Measurements from ENCODE around the gene NXNL1.

NXNL1 gene

DNA sequence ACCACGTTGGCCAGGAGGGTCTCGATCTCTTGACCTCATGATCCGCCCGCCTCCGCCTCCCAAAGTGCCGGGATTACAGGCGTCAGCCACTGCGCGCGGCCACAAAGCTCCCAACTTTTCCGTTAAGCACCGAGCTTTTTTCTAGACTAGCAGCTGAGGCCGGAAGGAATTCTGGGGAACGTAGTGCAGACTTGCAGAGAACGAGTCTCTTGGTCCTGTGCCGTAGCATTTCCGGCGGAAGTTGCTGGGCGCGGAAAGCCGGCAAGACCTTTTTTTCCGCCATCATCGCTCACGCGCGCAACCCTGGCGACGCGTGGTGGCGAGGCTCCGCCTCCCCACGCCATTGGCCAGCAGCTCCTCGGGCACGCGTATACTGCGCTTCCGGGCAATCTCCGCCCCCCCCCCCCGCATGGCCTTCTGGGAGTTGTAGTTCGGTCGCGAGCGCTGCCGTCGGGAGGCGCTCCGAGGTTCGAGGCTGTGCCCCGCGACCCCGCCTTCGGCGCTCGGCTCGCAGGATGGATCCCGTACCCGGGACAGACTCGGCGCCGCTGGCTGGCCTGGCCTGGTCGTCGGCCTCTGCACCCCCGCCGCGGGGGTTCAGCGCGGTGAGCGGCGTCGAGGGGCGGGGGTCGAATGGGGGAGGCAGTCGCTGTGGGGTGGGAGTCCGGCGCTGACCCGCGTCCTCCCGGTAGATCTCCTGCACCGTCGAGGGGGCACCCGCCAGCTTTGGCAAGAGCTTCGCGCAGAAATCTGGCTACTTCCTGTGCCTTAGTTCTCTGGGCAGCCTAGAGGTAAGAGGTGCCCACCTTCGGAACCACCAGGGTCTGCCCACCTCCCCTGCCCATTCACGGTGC is 40.9 kb downstream of the NXNL1 start, which contains the start of gene MVB12A:
TSS of gene MVB12A (plus strand) at position 427 of the 854 bp plus-strand sequence. CDS start at position 516, 89 bp downstream.
- peak; percentile 99 for DNase-seq (ENCODE audit: low spot score)

DNA sequence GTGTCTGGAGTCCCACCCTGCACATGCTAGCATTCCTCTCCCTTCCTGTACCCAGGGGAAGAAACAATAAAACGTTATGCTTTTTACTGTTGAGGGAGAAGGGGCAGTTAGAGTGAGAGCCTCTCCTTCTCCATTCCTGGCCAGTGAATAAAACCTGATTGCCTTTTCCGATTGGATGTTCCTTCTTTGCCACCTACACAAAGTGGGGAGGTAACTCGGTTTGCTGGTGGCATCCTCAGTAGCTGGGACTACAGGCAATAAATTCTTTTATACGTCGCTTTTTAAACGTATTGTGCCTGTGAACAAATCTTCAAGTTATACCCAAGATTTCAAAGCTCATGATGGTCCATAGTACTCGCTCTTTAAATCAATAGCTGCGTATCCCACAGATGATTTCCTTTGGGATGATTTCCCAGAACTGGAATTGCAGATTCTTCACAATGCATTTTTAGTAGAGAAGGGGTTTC is 41.5 kb downstream of the NXNL1 start:
- no peak for DNase-seq (ENCODE audit: low spot score)

DNA sequence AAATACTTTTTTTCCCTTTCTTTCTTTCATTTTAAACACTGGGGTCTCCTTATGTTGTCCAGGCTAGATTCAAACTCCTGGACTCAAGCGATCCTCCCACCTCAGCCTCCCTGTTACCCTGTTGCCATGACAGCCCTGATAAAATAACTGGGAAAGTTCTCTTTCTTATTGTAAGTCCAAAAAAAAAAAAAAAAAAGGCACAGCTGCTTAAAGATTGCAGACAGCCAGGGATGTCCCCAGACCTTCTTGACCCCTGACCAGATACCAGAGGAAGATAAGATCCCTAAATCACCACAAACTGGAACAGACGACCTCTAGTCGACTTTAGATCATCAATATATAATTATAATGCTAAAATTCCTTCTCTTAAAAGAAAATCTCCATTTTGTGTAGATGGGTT is 42.0 kb downstream of the NXNL1 start:
- DNase-seq (ENCODE audit: low spot score): no peak

DNA sequence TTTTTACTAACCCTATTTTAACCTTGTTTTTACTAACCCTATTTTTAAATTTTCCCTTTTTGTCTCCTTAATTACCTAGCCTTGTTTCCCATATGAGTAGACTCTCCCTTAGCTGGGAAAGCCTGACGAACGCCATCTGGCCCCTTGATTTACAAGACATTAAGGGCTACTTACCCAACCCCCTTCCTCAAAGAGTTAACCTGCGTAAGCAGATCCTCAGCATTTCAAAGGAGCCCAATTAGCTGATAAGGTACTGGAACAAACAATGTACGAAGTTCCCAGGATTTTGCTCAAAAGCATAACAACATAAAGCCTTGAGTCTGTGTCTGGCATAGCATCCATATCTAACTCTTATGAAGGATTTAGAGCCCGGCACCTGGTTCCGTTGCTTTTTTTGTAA is 45.6 kb downstream of the NXNL1 start:
- no peak for DNase-seq (ENCODE audit: low spot score)

DNA sequence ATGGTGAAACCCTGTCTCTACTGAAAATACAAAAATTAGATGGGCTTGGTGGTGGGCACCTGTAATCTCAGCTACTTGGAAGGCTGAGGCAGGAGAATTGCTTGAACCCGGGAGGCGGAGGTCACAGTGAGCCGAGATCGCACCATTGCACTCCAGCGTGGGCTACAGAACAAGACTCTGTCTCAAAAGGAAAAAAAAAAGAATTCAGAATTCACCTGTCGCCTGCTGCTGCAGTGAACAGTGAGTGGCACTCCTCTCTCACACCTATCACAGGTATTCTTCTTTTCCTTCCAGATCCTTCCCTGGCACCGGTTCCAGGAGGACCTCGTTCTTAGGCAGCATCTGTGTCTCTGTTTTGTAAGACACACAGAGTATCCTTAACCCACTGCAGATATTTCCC is 46.6 kb downstream of the NXNL1 start:
- no peak for DNase-seq (ENCODE audit: low spot score)

DNA sequence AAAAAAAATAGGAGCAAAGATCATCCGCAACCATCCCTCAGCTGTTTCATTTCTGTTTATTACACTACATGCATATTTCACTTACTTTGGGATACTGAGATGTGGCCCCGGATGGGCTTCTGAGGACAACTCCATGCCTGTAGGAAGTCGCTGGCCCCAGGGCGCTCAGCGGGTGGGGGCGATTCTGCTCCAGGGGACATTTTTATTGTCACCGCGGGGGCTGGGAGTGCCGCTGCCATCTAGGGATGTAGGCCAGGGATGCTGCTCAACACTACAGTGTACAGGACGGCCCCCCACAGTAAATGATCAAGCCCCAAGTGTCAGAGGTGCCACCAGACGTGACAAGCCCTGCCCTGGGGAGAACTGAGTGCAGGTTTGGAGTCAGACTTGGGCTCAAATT is 48.9 kb downstream of the NXNL1 start:
- DNase-seq (ENCODE audit: low spot score): no peak

DNA sequence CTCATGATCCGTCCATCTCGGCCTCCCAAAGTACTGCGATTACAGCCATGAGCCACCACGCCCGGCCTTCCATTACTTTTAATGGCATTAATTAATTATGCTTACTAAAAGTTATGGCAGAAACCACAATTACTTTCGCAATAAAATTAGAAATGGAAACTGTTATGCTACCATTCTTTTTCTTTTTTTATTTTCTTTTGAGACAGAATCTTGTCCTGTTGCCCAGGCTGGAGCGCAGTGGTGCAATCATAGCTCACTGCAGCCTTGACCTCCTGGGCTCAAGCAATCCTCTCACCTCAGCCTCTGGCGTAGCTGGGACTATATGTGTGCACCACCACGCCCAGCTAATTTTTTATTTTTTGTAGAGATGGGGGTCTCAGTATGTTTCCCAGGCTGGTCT is 50.7 kb downstream of the NXNL1 start:
- no peak for DNase-seq (ENCODE audit: low spot score)

DNA sequence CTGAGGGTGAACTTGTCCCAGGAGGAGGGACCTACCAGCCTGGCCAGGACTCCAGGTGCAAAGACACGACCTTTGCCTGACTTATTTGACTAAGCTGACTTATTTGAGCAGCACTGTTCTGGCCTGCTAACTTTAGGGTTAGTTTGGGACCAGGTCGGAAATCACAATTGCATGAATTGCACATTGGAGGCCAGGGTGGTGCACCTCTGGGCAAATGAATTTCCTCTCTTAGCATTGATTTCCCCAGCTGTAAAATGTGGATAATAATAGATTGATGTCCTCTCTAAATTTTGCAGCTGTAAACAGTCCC is 53.9 kb downstream of the NXNL1 start:
- DNase-seq (ENCODE audit: low spot score): no peak

DNA sequence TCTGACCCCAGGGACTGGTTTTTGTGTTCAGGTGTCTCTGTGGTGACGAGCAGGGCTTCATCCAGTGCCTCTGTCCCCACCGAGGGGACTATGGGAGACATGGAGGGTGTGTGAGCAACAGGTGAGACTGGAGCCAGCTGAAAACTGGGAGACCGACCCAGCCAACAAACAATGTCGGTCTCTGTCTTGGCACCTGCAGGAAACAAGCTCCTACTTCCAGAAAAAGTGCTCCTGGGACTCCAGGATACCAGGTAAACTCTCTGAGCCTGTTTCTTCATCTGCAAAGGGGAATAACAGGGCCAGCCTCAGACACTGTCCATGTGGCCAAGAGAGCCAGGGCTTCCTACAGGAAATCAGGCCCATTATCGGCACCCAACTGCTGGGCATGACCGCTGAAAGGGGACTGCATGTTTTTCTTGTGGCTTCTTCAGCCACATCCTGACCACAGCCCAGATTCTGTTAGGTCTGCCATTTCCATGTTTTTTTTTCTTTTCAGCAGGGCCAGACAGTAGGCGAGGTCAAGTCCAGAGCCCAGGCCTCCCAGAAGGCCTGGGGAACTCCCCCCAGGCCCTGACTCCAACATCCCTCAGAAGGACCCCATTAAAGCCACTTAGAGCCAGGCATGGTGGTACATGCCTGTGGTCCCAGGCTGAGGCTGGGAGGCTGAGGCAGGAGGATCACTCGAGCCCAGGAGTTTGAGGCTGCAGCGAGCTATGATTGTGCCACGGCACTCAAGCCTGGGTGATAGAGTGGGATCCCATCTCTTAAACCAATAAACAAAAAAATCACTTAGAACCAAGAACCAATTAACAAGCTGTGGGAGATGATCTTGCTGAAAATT is 54.5 kb downstream of the NXNL1 start:
- no peak for DNase-seq (ENCODE audit: low spot score)
